Measurements from ENCODE around the gene KCTD16.

DNA sequence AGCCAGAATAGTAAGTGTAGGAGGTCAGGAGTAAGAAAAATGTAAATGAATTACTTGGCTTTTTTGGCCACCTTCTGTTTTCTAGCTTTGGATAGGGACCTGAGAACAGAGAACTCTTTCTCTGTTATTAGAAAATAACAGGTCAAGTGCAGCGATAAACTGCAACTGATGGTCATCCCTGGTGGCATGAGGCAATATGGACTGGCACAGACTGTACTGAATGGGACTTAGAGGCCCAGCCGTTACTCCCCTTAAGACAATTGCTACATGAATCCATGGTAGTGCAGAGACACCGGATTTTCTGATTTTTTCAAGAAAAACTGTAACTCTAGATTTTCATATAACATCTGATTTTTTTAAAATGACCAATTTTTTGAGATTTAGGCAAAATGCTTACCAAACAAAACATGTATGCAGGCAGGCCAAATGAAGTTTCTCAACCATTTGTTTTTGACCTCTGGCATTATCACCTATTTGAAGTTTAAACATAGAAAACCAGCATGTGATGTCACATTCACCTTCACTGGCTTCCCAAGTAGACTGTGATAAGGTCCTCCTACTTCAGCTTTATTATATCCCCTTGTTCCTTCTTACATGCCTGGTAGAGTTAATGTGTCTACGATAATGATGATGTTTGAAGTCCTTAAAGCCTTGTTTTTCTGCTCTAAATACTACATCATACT is 262.6 kb downstream of the KCTD16 start:
- TF ChIP-seq POLR2A (IDR thresholded peaks at IDR 0.05): no peak
- TF ChIP-seq, protein P1, sequence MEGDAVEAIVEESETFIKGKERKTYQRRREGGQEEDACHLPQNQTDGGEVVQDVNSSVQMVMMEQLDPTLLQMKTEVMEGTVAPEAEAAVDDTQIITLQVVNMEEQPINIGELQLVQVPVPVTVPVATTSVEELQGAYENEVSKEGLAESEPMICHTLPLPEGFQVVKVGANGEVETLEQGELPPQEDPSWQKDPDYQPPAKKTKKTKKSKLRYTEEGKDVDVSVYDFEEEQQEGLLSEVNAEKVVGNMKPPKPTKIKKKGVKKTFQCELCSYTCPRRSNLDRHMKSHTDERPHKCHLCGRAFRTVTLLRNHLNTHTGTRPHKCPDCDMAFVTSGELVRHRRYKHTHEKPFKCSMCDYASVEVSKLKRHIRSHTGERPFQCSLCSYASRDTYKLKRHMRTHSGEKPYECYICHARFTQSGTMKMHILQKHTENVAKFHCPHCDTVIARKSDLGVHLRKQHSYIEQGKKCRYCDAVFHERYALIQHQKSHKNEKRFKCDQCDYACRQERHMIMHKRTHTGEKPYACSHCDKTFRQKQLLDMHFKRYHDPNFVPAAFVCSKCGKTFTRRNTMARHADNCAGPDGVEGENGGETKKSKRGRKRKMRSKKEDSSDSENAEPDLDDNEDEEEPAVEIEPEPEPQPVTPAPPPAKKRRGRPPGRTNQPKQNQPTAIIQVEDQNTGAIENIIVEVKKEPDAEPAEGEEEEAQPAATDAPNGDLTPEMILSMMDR (IDR thresholded peaks at IDR 0.05): no peak

Measured in uterus (tissue), 2 donors.